Measurements from ENCODE around the gene KAZN. TPM values are rescaled to one million over a fixed set of nuclear protein-coding genes. Genes with fewer than 3 reads are reported as not detected.

The KAZN gene
- polyA plus RNA-seq, 1 donor (not counting 4 experiments of a cell fraction or from before 2014, with no cell fraction given): 5.9 TPM

- dilution Hi-C loops (cut with MboI; ENCODE audit: extremely low pct_ligation_motif_present, low sequenced_read_pairs): no loop called here
- no peaks in the 10 kb centered on the region for H3K79me2 ChIP-seq (ENCODE audit: control insufficient read depth, insufficient read depth, low read length)
- H4K20me1 ChIP-seq (ENCODE audit: control insufficient read depth, extremely low read depth, insufficient read depth, low read length): no peaks in the 10 kb centered on the region
- no peaks in the 10 kb centered on the region for H3K4me1 ChIP-seq (ENCODE audit: control insufficient read depth, extremely low read depth, insufficient read depth, low read length)
- TF ChIP-seq CTCF (optimal IDR thresholded peaks at IDR 0.05 in 1 of 3, IDR thresholded peaks at IDR 0.05 in 1 of 3, conservative IDR thresholded peaks at IDR 0.05 in 1 of 3; ENCODE audit: extremely low read depth in 1 of 3, insufficient read depth in 2 of 3, low read length in 3 of 3) (no peak), EZH2 (IDR thresholded peaks at IDR 0.05; ENCODE audit: low read length) (no peak)
- H3K36me3 ChIP-seq (ENCODE audit: control insufficient read depth in 2 of 2, extremely low read depth in 1 of 2, insufficient read depth in 2 of 2, low read length in 2 of 2): no peaks in the 10 kb centered on the region
- H3K9me3 ChIP-seq (ENCODE audit: control insufficient read depth, low read depth, low read length): no peaks in the 10 kb centered on the region
- DNase-seq (ENCODE audit: low read depth, low spot score): no peak
- no peak overlapping the region for H2AFZ ChIP-seq (ENCODE audit: control insufficient read depth, low read length)
- no peak overlapping the region for H3K4me2 ChIP-seq (ENCODE audit: control insufficient read depth, extremely low read depth, insufficient read depth, low read depth, low read length)
- FAIRE-seq: no peak
- no peak overlapping the region for H3K27ac ChIP-seq (ENCODE audit: control insufficient read depth, insufficient read depth, low read length)
- no peaks in the 10 kb centered on the region for H3K27me3 ChIP-seq (ENCODE audit: control insufficient read depth, extremely low read depth, insufficient read depth, low read length)
- no peaks in the 10 kb centered on the region for H3K9me1 ChIP-seq (ENCODE audit: control insufficient read depth, extremely low read depth, insufficient read depth, low read length)
- no peak overlapping the region for H3K4me3 ChIP-seq (ENCODE audit: control insufficient read depth in 2 of 3, extremely low read depth in 1 of 3, insufficient read depth in 2 of 3, low read depth in 1 of 3, low read length in 3 of 3)
- no peak overlapping the region for H3K9ac ChIP-seq (ENCODE audit: control insufficient read depth, extremely low read depth, insufficient read depth, low read length)
Observed at GRCh38 chr1:15129944-15130343, 531.5 kb downstream of the KAZN start.

- Histone ChIP-seq H3K9me1 (ENCODE audit: control insufficient read depth, extremely low read depth, insufficient read depth, low read length) (no peaks in the 10 kb centered on the region), H3K4me1 (ENCODE audit: control insufficient read depth, extremely low read depth, insufficient read depth, low read length) (no peaks in the 10 kb centered on the region), H3K4me2 (ENCODE audit: control insufficient read depth, extremely low read depth, insufficient read depth, low read depth, low read length) (no peak overlapping the region), H3K4me3 (ENCODE audit: control insufficient read depth in 2 of 3, extremely low read depth in 1 of 3, insufficient read depth in 2 of 3, low read depth in 1 of 3, low read length in 3 of 3) (no peak overlapping the region), H4K20me1 (ENCODE audit: control insufficient read depth, extremely low read depth, insufficient read depth, low read length) (no peaks in the 10 kb centered on the region), H3K79me2 (ENCODE audit: control insufficient read depth, insufficient read depth, low read length) (no peaks in the 10 kb centered on the region), H3K9me3 (ENCODE audit: control insufficient read depth, low read depth, low read length) (no peaks in the 10 kb centered on the region), H3K36me3 (ENCODE audit: control insufficient read depth in 2 of 2, extremely low read depth in 1 of 2, insufficient read depth in 2 of 2, low read length in 2 of 2) (no peaks in the 10 kb centered on the region), H3K27ac (ENCODE audit: control insufficient read depth, insufficient read depth, low read length) (no peak overlapping the region), H2AFZ (ENCODE audit: control insufficient read depth, low read length) (no peak overlapping the region), H3K27me3 (ENCODE audit: control insufficient read depth, extremely low read depth, insufficient read depth, low read length) (no peaks in the 10 kb centered on the region), H3K9ac (ENCODE audit: control insufficient read depth, extremely low read depth, insufficient read depth, low read length) (no peak overlapping the region)
- DNase-seq (ENCODE audit: low read depth, low spot score): no peak
- TF ChIP-seq EZH2 (IDR thresholded peaks at IDR 0.05; ENCODE audit: low read length) (no peak), CTCF (optimal IDR thresholded peaks at IDR 0.05 in 1 of 3, IDR thresholded peaks at IDR 0.05 in 1 of 3, conservative IDR thresholded peaks at IDR 0.05 in 1 of 3; ENCODE audit: extremely low read depth in 1 of 3, insufficient read depth in 2 of 3, low read length in 3 of 3) (no peak)
- FAIRE-seq: no peak
- dilution Hi-C loops (cut with MboI; ENCODE audit: extremely low pct_ligation_motif_present, low sequenced_read_pairs): no loop called here
Observed at GRCh38 chr1:15130607-15131006, 532.1 kb downstream of the KAZN start.
